SH-SY5Y (cell line): ENCODE data around the gene SLC19A1.

Source experiments
- GATA2 ChIP-seq: IDR thresholded peaks from 2 replicates; pipeline ENCODE4 v1.6.1; 2011; ENCODE audit warnings: mild to moderate bottlenecking, low read depth, low read length
- GATA3 ChIP-seq: IDR thresholded peaks from 2 replicates; pipeline ENCODE4 v1.6.1; 2011; ENCODE audit warnings: low read depth, mild to moderate bottlenecking, low read length, moderate library complexity

DNA sequence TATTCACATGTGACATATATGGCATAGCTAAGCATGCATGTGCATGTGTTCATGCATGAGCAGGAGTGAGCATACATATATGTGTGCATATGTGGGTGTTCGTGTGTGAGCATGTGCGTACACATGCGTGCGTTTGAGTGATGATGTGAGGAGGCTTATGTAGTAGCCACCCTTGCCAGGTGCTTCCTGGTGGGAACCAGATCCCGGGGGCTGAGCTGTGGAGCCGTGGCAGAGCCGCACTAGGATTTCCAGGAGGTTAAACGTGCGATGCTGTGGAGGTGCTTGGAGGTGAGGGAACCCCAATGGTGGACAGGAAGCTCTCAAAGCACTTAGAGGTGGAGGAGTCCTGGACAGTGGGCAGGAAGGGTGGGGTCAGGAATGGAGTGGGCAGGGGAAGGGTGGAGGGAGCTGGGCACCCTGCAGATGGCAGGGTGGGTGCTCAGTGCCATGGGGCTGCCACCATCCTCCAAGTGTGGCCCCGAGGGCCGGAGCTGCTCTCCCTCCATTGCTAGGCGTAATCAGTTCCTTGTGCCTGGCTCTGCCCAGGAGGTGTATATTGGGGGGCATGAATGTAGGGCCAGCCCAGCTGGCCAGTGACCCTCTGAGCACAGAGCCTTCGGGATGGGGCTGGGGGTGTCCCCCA is 88.8 kb downstream of the SLC19A1 start:
- TF ChIP-seq GATA2 (no peak), GATA3 (no peak)
